SJCRH30 (cell line): ENCODE measurements around the gene HEY2. TPM values are rescaled to one million over a fixed set of nuclear protein-coding genes. Genes with fewer than 3 reads are reported as not detected.
"Not testable (repeated sequence)": the region's sequence is repeated elsewhere in the genome, so short reads cannot be mapped to it uniquely, and the experiment has no call there.

ENCODE experiments used
- DNase-seq, 2 experiments: peaks; one replicate each; pipeline ENCODE4 v3.0.0-alpha.2; 2015 to 2020
- H3K27ac ChIP-seq: fragments of 250-450 bp; sonication (Bioruptor Pico); 2 replicates; pipeline ENCODE4 v1.5.1; 2020; ENCODE audit warnings: mild to moderate bottlenecking, moderate library complexity
- H3K27me3 ChIP-seq: fragments of 250-450 bp; sonication (Bioruptor Pico); 2 replicates; pipeline ENCODE4 v1.5.1; 2020; ENCODE audit warnings: mild to moderate bottlenecking, moderate library complexity
- H3K36me3 ChIP-seq: fragments of 250-450 bp; sonication (Bioruptor Pico); 2 replicates; pipeline ENCODE4 v1.5.1; 2020; ENCODE audit warnings: mild to moderate bottlenecking, moderate library complexity
- H3K4me1 ChIP-seq: fragments of 250-450 bp; sonication (Bioruptor Pico); 2 replicates; pipeline ENCODE4 v1.5.1; 2020; ENCODE audit warnings: mild to moderate bottlenecking, moderate library complexity
- H3K4me3 ChIP-seq: fragments of 250-450 bp; sonication (Bioruptor Pico); 2 replicates; pipeline ENCODE4 v1.5.1; 2020; ENCODE audit warnings: mild to moderate bottlenecking, moderate library complexity
- H3K9me3 ChIP-seq: fragments of 250-450 bp; sonication (Bioruptor Pico); replicated peaks from 2 replicates; pipeline ENCODE4 v1.5.1; 2020; ENCODE audit warnings: mild to moderate bottlenecking, moderate library complexity
- total RNA-seq: library from RNA; depleted of rRNA; stranded (reverse); fragments of >200 nt; shearing (Covaris generic); gene quantifications from 2 replicates; pipeline ENCODE4 v1.2.3, GENCODE V29; 2014; rRNA removed

HEY2 gene
- total RNA-seq, result 0.15 and 0.22 TPM in 2 replicates

DNA sequence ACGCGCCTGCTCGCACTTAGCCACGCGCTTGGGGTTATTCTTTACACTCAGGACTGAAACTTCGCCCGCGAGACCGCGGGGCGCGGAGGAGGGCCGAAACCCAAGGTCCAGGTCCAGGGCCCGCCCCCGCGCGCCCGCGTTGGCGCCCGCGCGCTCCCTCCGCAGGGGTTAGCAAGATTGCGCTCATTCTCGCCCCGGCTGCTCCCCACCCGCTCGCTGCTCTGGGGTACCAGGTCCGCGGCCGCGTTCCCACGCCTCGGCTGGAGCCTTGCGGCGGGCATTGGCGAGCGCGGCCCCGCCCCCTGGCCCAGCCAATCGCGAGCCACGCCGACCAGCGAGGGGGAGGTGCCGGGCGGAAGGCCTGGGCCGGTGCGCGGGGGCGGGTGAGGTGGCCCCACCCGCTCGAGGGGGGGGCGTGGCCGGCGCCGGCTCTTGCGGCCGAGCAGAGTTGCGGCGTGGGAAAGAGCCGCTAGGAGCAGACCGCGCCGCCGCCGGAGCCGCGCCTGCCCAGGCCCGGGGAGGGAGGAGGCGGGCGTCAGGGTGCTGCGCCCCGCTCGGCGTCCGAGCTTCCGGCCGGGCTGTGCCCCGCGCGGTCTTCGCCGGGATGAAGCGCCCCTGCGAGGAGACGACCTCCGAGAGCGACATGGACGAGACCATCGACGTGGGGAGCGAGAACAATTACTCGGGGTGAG, at the start of gene HEY2:
Gene HEY2 (plus strand): TSS at position 460 of the 692 bp plus-strand sequence. CDS start 145 bp downstream, at position 605.
- H3K9me3 ChIP-seq, result no peaks in the 10 kb centered on the region
- H3K4me3 ChIP-seq, result peak within 1 kb of the TSS; percentile 64
- peaks cover 43% of the 10 kb centered on the region for H3K27me3 ChIP-seq
- peak; percentile 88 to 91 for DNase-seq
- no peak within 1 kb of the TSS for H3K27ac ChIP-seq
- H3K4me1 ChIP-seq, result peaks cover 4% of the 10 kb centered on the region; the same call in 1 of the 2 replicates
- no peaks in the 10 kb centered on the region for H3K36me3 ChIP-seq

DNA sequence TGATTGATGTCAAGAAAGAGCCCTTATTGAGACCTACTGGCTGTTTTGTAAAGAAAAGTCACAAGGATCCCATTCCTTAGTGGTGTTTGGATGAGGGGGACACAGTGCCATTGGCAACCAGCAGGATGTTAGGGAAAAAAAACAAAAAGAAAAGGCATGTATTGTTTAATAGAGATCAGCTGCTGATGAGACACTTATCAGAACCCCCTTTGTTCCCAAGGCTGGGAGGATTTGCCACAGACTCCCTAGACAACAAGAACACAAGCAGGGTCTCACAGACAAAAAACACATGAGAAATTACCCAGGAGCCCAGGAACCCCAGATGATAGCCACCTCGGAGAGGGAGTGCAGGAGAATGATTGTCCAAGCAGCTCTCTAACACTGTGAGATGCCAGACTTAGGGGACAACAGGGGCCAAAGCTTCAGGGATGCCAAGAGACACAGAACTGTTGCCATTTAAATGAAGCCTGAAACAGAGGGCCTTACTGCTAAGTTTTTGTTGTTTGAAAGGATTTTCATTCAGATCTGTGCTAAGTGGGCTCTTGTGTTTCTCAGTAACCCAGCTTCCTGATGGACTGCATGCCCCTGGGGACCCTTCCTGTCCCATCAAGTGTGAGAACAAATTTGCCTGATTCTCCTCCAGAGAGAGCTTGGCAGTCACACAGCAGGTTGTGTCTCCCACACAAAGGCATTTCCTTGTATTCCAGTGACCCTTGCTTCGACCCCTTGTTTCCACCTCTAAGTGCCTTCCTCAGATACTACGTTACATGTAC, 48.7 kb upstream of the HEY2 start:
- DNase-seq, result no peak
- Histone ChIP-seq H3K9me3 (no peaks in the 10 kb centered on the region), H3K36me3 (no peaks in the 10 kb centered on the region), H3K4me1 (no peaks in the 10 kb centered on the region), H3K27ac (no peak overlapping the region), H3K4me3 (no peak overlapping the region), H3K27me3 (no peaks in the 10 kb centered on the region)

- H3K27ac ChIP-seq, result no peak overlapping the region
- H3K4me1 ChIP-seq, result no peaks in the 10 kb centered on the region
- H3K27me3 ChIP-seq, result no peaks in the 10 kb centered on the region
- no peak for DNase-seq
- no peaks in the 10 kb centered on the region for H3K9me3 ChIP-seq
- no peaks in the 10 kb centered on the region for H3K36me3 ChIP-seq
- no peak overlapping the region for H3K4me3 ChIP-seq
Measured at GRCh38 chr6:125701354-125701668, 48.1 kb upstream of the HEY2 start.

- H3K27ac ChIP-seq, DNase-seq, H3K27me3 ChIP-seq, H3K4me3 ChIP-seq, H3K4me1 ChIP-seq, H3K36me3 ChIP-seq, H3K9me3 ChIP-seq: not testable (repeated sequence)
Measured at GRCh38 chr6:125703882-125704281, 45.5 kb upstream of the HEY2 start.

- no peak overlapping the region for H3K27ac ChIP-seq
- no peaks in the 10 kb centered on the region for H3K9me3 ChIP-seq
- no peaks in the 10 kb centered on the region for H3K36me3 ChIP-seq
- no peaks in the 10 kb centered on the region for H3K4me1 ChIP-seq
- H3K27me3 ChIP-seq, result no peaks in the 10 kb centered on the region
- H3K4me3 ChIP-seq, result no peak overlapping the region
- DNase-seq, result no peak
Measured at GRCh38 chr6:125707615-125708243, 41.7 kb upstream of the HEY2 start.

DNA sequence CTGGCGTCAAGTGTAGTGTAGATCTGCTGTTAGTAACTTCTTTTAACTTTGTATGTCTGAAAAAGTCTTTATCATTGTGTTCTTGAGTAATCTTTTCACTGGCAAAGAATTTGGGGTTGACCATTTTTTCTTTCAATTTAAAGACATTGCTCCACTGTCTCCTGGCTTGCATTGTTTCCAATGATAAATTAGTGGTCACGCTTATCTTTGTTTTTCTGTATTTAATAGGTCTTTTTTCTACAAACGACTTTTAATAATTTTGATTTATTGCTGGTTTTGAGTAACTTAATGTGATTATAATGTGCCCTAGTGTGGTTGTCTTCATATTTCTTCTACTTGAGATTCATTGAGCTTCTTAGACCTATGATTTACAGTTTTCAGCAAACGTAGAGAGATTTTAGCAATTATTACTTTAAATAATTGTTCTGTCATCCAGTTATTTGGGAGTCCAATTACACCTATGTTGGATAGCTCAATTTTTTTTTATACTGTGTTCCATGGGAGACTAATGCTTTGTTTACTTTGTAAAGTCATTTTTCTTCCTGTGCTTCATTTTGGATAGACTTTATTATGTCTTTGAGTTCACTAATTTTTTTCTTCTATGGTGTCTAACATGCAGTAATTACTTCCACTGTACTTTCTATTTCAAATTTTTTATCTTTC, 38.3 kb upstream of the HEY2 start:
- DNase-seq, result no peak
- Histone ChIP-seq H3K4me3 (no peak overlapping the region), H3K27ac (no peak overlapping the region), H3K4me1 (peaks cover 5% of the 10 kb centered on the region; the same call in 1 of the 2 replicates), H3K36me3 (no peaks in the 10 kb centered on the region), H3K27me3 (no peaks in the 10 kb centered on the region), H3K9me3 (no peaks in the 10 kb centered on the region)

DNA sequence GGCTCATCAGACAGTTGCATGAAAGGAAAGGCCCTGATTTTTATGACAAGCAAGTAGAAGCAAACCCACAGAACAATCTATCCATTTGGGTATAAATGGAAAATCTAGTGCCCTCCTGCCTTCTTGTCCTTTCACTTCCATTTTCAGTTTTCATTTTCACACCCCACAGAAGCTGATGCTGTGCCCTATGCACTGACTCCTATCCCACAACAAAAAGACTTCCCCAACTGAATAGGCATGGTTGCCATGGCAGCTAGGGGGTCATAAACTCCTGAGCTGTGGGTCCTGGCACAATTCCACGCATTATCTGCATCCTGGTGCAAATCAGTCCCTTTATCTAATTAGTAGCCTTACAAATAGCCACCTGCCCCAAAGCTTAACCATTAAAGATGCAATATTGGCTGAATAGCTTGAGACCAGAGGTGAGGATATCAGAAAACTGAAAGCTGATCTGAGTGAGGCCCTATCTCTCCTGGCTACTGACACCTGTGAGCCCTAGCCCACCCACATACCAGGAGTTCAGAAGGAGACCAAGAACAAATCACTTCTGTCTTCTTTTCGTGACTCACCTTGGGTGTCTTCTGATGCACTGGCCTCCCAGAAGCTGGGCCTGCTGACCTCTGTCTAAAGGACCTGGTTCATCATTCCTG, 34.9 kb upstream of the HEY2 start:
- Histone ChIP-seq H3K9me3 (no peaks in the 10 kb centered on the region), H3K36me3 (no peaks in the 10 kb centered on the region), H3K27ac (no peak overlapping the region), H3K4me3 (no peak overlapping the region), H3K27me3 (no peaks in the 10 kb centered on the region), H3K4me1 (peaks cover 12% of the 10 kb centered on the region)
- no peak for DNase-seq

DNA sequence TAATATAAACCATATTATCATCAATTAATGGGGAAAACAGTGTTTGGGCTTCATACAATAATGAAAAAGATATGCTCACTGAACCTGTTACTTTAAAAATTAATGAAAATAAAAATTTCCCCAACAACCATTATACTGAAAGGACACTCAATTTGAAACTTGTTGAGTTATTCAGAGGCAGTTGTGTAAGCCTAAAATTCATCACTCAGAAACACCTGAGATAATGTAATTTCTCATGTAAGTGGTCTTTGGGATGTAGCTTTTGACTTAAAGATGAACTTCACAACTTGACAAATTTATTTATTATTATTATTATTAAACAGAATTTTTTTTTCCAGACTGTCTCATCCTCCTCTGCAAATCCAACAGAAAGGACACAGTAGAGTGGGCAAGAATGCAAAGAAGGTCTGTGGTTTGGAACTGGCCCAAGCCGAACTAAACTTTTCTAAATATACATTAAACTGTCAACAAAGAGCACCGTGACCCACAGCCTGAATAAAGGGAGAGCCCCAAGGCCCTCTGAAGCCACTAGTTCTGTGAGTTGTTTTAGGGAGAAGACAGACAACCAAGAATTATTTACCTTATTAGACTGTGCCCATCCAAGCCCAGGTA, 32.2 kb upstream of the HEY2 start:
- DNase-seq, result peak; percentile 35 to 49
- H3K27me3 ChIP-seq, result no peaks in the 10 kb centered on the region
- no peaks in the 10 kb centered on the region for H3K36me3 ChIP-seq
- peaks cover 12% of the 10 kb centered on the region for H3K4me1 ChIP-seq
- no peaks in the 10 kb centered on the region for H3K9me3 ChIP-seq
- no peak overlapping the region for H3K27ac ChIP-seq
- H3K4me3 ChIP-seq, result no peak overlapping the region

- Histone ChIP-seq H3K27me3 (no peaks in the 10 kb centered on the region), H3K36me3 (no peaks in the 10 kb centered on the region), H3K9me3 (no peaks in the 10 kb centered on the region), H3K27ac (no peak overlapping the region), H3K4me1 (peaks cover 12% of the 10 kb centered on the region), H3K4me3 (no peak overlapping the region)
- DNase-seq, result no peak
Measured at GRCh38 chr6:125718109-125718508, 31.3 kb upstream of the HEY2 start.

DNA sequence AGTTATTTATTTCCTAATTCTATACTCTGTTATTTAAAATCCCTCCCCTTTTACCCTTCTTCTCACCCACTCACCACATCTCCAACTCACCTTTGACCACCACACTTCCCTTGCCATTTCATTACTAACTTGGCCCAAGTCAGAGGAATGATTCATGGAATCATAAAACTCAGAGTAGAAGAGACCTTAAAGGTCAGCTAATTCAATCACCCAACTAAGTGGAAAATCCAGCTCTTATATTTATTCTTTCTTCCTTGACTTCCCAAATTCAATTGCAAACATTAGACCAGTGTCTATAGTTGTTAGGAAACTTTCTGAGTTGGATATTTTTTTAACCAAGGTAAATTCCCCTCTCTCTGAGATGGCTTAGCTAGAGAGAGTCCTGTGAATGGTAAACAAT, 26.5 kb upstream of the HEY2 start:
- DNase-seq, result no peak
- Histone ChIP-seq H3K36me3 (no peaks in the 10 kb centered on the region), H3K27ac (no peak overlapping the region), H3K4me3 (no peak overlapping the region), H3K27me3 (no peaks in the 10 kb centered on the region), H3K4me1 (no peaks in the 10 kb centered on the region; the same call in 1 of the 2 replicates), H3K9me3 (no peaks in the 10 kb centered on the region)

- no peaks in the 10 kb centered on the region for H3K36me3 ChIP-seq
- H3K27me3 ChIP-seq, result no peaks in the 10 kb centered on the region
- DNase-seq, result no peak
- H3K4me3 ChIP-seq, result no peak overlapping the region
- no peaks in the 10 kb centered on the region for H3K4me1 ChIP-seq
- H3K27ac ChIP-seq, result no peak overlapping the region
- no peaks in the 10 kb centered on the region for H3K9me3 ChIP-seq
Measured at GRCh38 chr6:125727216-125727615, 22.2 kb upstream of the HEY2 start.

- no peaks in the 10 kb centered on the region for H3K9me3 ChIP-seq
- H3K27me3 ChIP-seq, result peaks cover 2% of the 10 kb centered on the region; the same call in 1 of the 2 replicates
- H3K4me1 ChIP-seq, result no peaks in the 10 kb centered on the region
- DNase-seq, result peak in 1 of 2 experiments; percentile 29
- no peak overlapping the region for H3K27ac ChIP-seq
- H3K4me3 ChIP-seq, result no peak overlapping the region
- no peaks in the 10 kb centered on the region for H3K36me3 ChIP-seq
Measured at GRCh38 chr6:125728739-125729138, 20.7 kb upstream of the HEY2 start.

DNA sequence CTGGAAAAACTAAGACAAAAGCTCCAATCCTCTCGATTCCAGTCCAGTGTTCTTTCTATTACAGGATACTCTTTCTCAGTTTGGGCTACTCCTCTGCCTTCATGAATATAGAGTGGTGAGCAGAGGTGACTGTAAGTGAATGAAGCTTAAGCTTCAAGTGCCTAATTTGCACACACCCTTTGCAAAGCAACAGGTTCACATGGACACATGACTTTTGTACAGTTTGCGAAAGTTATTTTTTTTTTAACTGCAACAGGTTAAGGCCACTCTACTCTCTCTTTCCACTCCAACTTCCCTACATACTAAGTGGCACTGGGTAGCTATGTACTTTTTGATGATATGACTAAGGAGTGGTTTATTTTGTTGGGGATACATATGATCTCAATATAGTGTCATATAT, 19.4 kb upstream of the HEY2 start:
- Histone ChIP-seq H3K36me3 (no peaks in the 10 kb centered on the region), H3K9me3 (no peaks in the 10 kb centered on the region), H3K27me3 (peaks cover 5% of the 10 kb centered on the region; the same call in 1 of the 2 replicates), H3K4me1 (no peaks in the 10 kb centered on the region), H3K27ac (no peak overlapping the region), H3K4me3 (no peak overlapping the region)
- DNase-seq, result no peak

- no peaks in the 10 kb centered on the region for H3K4me1 ChIP-seq
- H3K27ac ChIP-seq, result no peak overlapping the region
- no peak overlapping the region for H3K4me3 ChIP-seq
- no peaks in the 10 kb centered on the region for H3K36me3 ChIP-seq
- DNase-seq, result no peak
- H3K9me3 ChIP-seq, result no peaks in the 10 kb centered on the region
- peaks cover 5% of the 10 kb centered on the region; the same call in 1 of the 2 replicates for H3K27me3 ChIP-seq
Measured at GRCh38 chr6:125732398-125732797, 17.0 kb upstream of the HEY2 start.
